IPS DF 6.9 (cell line): Measurements from ENCODE around the gene KDM5C.

Experiments used
- DNase-seq: peaks from one replicate; pipeline ENCODE4 v3.0.0-alpha.2; 2013; ENCODE audit warnings: low read depth, low spot score
- H3K27ac ChIP-seq: one replicate; pipeline ENCODE4 v1.5.1; 2013; ENCODE audit warnings: low read length, control low read depth
- H3K27me3 ChIP-seq: 2 replicates; pipeline ENCODE4 v1.6.1; 2013; ENCODE audit warnings: mild to moderate bottlenecking, low read length; ENCODE audit not compliant: control insufficient read depth, insufficient read depth
- H3K36me3 ChIP-seq: 2 replicates; pipeline ENCODE4 v1.6.1; 2013; ENCODE audit warnings: low read length; ENCODE audit not compliant: control insufficient read depth, insufficient read depth
- H3K4me1 ChIP-seq: 2 replicates; pipeline ENCODE4 v1.6.1; 2013; ENCODE audit warnings: low read length; ENCODE audit not compliant: control insufficient read depth, insufficient read depth
- H3K4me3 ChIP-seq: 2 replicates; pipeline ENCODE4 v1.5.1; 2013; ENCODE audit warnings: mild to moderate bottlenecking, low read length
- H3K9me3 ChIP-seq: 2 replicates; pipeline ENCODE4 v1.6.1; 2013; ENCODE audit warnings: low read length, inconsistent platforms; ENCODE audit not compliant: control insufficient read depth, insufficient read depth
- WGBS: extraction: QIAGEN DNeasy Blood & Tissue Kit; methylation state at CpG from one replicate; pipeline ENCODE4 v1.1.7; 2013; ENCODE audit warnings: mixed read lengths, missing lambda C conversion rate; ENCODE audit not compliant: insufficient read length, insufficient coverage; 5-methylcytosine and 5-hydroxymethylcytosine counted together

KDM5C gene

GRCh38 chrX:53224860-53225797 lies at the start of gene KDM5C:
Gene KDM5C (minus strand): TSS chrX:53225207. CDS start chrX:53224889, 318 bp downstream.
- Histone ChIP-seq H3K4me3 (peak within 1 kb of the TSS; percentile 98), H3K9me3 (no peaks in the 10 kb centered on the region), H3K27ac (no peak within 1 kb of the TSS), H3K27me3 (no peaks in the 10 kb centered on the region), H3K4me1 (peaks cover 2% of the 10 kb centered on the region; the same call in 1 of the 2 replicates), H3K36me3 (no peaks in the 10 kb centered on the region)
- WGBS, result no CpG with 5 or more reads among the region's 67 CpGs
- DNase-seq, result peak; percentile 63

GRCh38 chrX:53272808-53273337 lies 47.9 kb upstream of the KDM5C start:
- DNase-seq, result no peak
- no peaks in the 10 kb centered on the region for H3K27me3 ChIP-seq
- no peaks in the 10 kb centered on the region for H3K4me1 ChIP-seq
- WGBS, result no CpG with 5 or more reads among the region's 8 CpGs
- H3K9me3 ChIP-seq, result no peaks in the 10 kb centered on the region
- no peaks in the 10 kb centered on the region for H3K36me3 ChIP-seq
- no peak overlapping the region for H3K4me3 ChIP-seq
- H3K27ac ChIP-seq, result no peak overlapping the region

- no peak overlapping the region for H3K27ac ChIP-seq
- no peaks in the 10 kb centered on the region; the same call in 1 of the 2 replicates for H3K4me1 ChIP-seq
- H3K4me3 ChIP-seq, result no peak overlapping the region
- no peaks in the 10 kb centered on the region for H3K9me3 ChIP-seq
- no peak for DNase-seq
- no peaks in the 10 kb centered on the region for H3K27me3 ChIP-seq
- no peaks in the 10 kb centered on the region for H3K36me3 ChIP-seq
- WGBS, result no CpG with 5 or more reads among the region's 14 CpGs
Observed at GRCh38 chrX:53269536-53270107, 44.6 kb upstream of the KDM5C start.

- Histone ChIP-seq H3K4me3 (no peak overlapping the region), H3K36me3 (no peaks in the 10 kb centered on the region), H3K9me3 (no peaks in the 10 kb centered on the region), H3K4me1 (no peaks in the 10 kb centered on the region; the same call in 1 of the 2 replicates), H3K27ac (no peak overlapping the region), H3K27me3 (no peaks in the 10 kb centered on the region)
- no peak for DNase-seq
- no CpG with 5 or more reads among the region's 7 CpGs for WGBS
Observed at GRCh38 chrX:53268173-53268572, 43.2 kb upstream of the KDM5C start.

GRCh38 chrX:53266914-53267313 lies 41.9 kb upstream of the KDM5C start:
- no peak overlapping the region for H3K27ac ChIP-seq
- H3K4me3 ChIP-seq, result no peak overlapping the region
- no peaks in the 10 kb centered on the region; the same call in 1 of the 2 replicates for H3K4me1 ChIP-seq
- H3K27me3 ChIP-seq, result no peaks in the 10 kb centered on the region
- no peaks in the 10 kb centered on the region for H3K36me3 ChIP-seq
- DNase-seq, result no peak
- H3K9me3 ChIP-seq, result no peaks in the 10 kb centered on the region
- WGBS, result no CpG with 5 or more reads among the region's 11 CpGs

- no peaks in the 10 kb centered on the region for H3K9me3 ChIP-seq
- H3K27ac ChIP-seq, result no peak overlapping the region
- H3K4me3 ChIP-seq, result no peak overlapping the region
- no peak for DNase-seq
- no CpG with 5 or more reads among the region's 8 CpGs for WGBS
- no peaks in the 10 kb centered on the region for H3K36me3 ChIP-seq
- no peaks in the 10 kb centered on the region; the same call in 1 of the 2 replicates for H3K4me1 ChIP-seq
- H3K27me3 ChIP-seq, result no peaks in the 10 kb centered on the region
Observed at GRCh38 chrX:53265771-53266574, 41.0 kb upstream of the KDM5C start.

- no peaks in the 10 kb centered on the region for H3K27me3 ChIP-seq
- no peaks in the 10 kb centered on the region for H3K36me3 ChIP-seq
- H3K4me3 ChIP-seq, result no peak overlapping the region
- WGBS, result no CpG with 5 or more reads among the region's 11 CpGs
- DNase-seq, result no peak
- H3K27ac ChIP-seq, result no peak overlapping the region
- H3K9me3 ChIP-seq, result no peaks in the 10 kb centered on the region
- H3K4me1 ChIP-seq, result no peaks in the 10 kb centered on the region; the same call in 1 of the 2 replicates
Observed at GRCh38 chrX:53263597-53264094, 38.6 kb upstream of the KDM5C start.

GRCh38 chrX:53262918-53263394 lies 37.9 kb upstream of the KDM5C start:
- no peak for DNase-seq

GRCh38 chrX:53262189-53262917 lies 37.3 kb upstream of the KDM5C start:
- Histone ChIP-seq H3K4me3 (no peak overlapping the region), H3K9me3 (no peaks in the 10 kb centered on the region), H3K36me3 (no peaks in the 10 kb centered on the region), H3K4me1 (no peaks in the 10 kb centered on the region; the same call in 1 of the 2 replicates), H3K27ac (no peak overlapping the region), H3K27me3 (no peaks in the 10 kb centered on the region)
- DNase-seq, result no peak
- WGBS, result no CpG with 5 or more reads among the region's 7 CpGs

More at GRCh38 chrX:53262918-53263394, 37.9 kb upstream of the KDM5C start:
- Histone ChIP-seq H3K4me1 (no peaks in the 10 kb centered on the region; the same call in 1 of the 2 replicates), H3K4me3 (no peak overlapping the region), H3K27me3 (no peaks in the 10 kb centered on the region), H3K27ac (no peak overlapping the region), H3K9me3 (no peaks in the 10 kb centered on the region), H3K36me3 (no peaks in the 10 kb centered on the region)
- no CpG with 5 or more reads among the region's 8 CpGs for WGBS
